Panc1 (cell line): Measurements from ENCODE around the gene MCTP1. TPM values are rescaled to one million over a fixed set of nuclear protein-coding genes. Genes with fewer than 3 reads are reported as not detected.

Experiments used
- ATAC-seq: fragments of 200-7000 bp; cut with Tn5 transposase; 2 replicates; pipeline ENCODE4 v1.9.1; 2020; ENCODE audit warnings: mild to moderate bottlenecking, moderate library complexity
- BruUV-seq: library from RNA; stranded (reverse); fragments of 400-500 nt; replicated peaks from 2 replicates; lab custom pipeline; 2021; lab: Mats Ljungman, UMichigan
- CTCF ChIA-PET: fragments of 300-600 bp; sonication (Branson Sonifier 250); formaldehyde crosslinking; loops from one replicate; lab custom pipeline; 2022; ENCODE audit warnings: antibody characterized with exemption; lab: Charles Lee
- POLR2A ChIA-PET: fragments of 300-600 bp; sonication (Branson Sonifier 250); formaldehyde crosslinking; loops from one replicate; lab custom pipeline; 2022; ENCODE audit warnings: antibody characterized with exemption; lab: Charles Lee
- DNase-seq: peaks from one replicate; pipeline ENCODE4 v3.0.0-alpha.2; 2010; ENCODE audit warnings: low read depth, low spot score
- H3K27ac ChIP-seq: 2 replicates; pipeline ENCODE4 v1.5.1; 2011; ENCODE audit warnings: mild to moderate bottlenecking, low read length, inconsistent platforms
- H3K27me3 ChIP-seq: fragments of 200-500 bp; sonication (Bioruptor generic); 2 replicates; pipeline ENCODE4 v1.6.0; 2014; ENCODE audit warnings: low read length, inconsistent platforms; ENCODE audit not compliant: control insufficient read depth, insufficient read depth
- H3K36me3 ChIP-seq: fragments of 200-500 bp; sonication (Bioruptor generic); 2 replicates; pipeline ENCODE4 v1.5.1; 2014; ENCODE audit warnings: inconsistent platforms, mild to moderate bottlenecking, low read length, moderate library complexity; ENCODE audit not compliant: control insufficient read depth, insufficient read depth
- H3K4me1 ChIP-seq: 2 replicates; pipeline ENCODE4 v1.5.1; 2011; ENCODE audit warnings: inconsistent platforms, mild to moderate bottlenecking, low read length, moderate library complexity; ENCODE audit not compliant: control insufficient read depth, insufficient read depth
- H3K4me3 ChIP-seq, 2 experiments: 2 replicates each; pipeline ENCODE4 v1.5.1; 2011 to 2012; ENCODE audit warnings: low read depth in 2 of 2, low read length in 2 of 2, mild to moderate bottlenecking in 2 of 2, inconsistent platforms in 1 of 2, moderate library complexity in 1 of 2
- H3K9me3 ChIP-seq: fragments of 200-500 bp; sonication (Bioruptor generic); 2 replicates; pipeline ENCODE4 v1.5.1; 2014; ENCODE audit warnings: low read depth, mild to moderate bottlenecking, inconsistent platforms, low read length, moderate library complexity; ENCODE audit not compliant: control insufficient read depth, insufficient read depth
- CTCF ChIP-seq: fragments of 450-650 bp; IDR thresholded peaks from 2 replicates; pipeline ENCODE4 v1.5.1; 2017; ENCODE audit warnings: mild to moderate bottlenecking
- POLR2AphosphoS5 ChIP-seq: IDR thresholded peaks from 2 replicates; pipeline ENCODE4 v1.6.1; 2012; ENCODE audit warnings: mild to moderate bottlenecking, low read depth, low read length, moderate library complexity
- REST ChIP-seq, 2 experiments: IDR thresholded peaks; 2 replicates each; pipeline ENCODE4 v1.6.1; 2011 to 2012; ENCODE audit warnings: low read depth in 2 of 2, control low read depth in 1 of 2, low read length in 1 of 2, mild to moderate bottlenecking in 1 of 2, moderate library complexity in 1 of 2; ENCODE audit not compliant: insufficient read depth in 1 of 2
- SIN3A ChIP-seq: IDR thresholded peaks from 2 replicates; pipeline ENCODE4 v1.6.1; 2012; ENCODE audit warnings: low read depth, mild to moderate bottlenecking, low read length, moderate library complexity, borderline replicate concordance; ENCODE audit not compliant: insufficient read depth
- TCF7L2 ChIP-seq: IDR thresholded peaks from 2 replicates; pipeline ENCODE4 v1.6.1; 2011; ENCODE audit warnings: mild to moderate bottlenecking, low read depth, low read length, inconsistent platforms
- in situ Hi-C: cut with HindIII; loops from 2 replicates; pipeline ENCODE4 v1.10.0; 2016; ENCODE audit warnings: low sequenced_read_pairs, low pct_unique_long_range_greater_than_20kb
- intact Hi-C: fragments of 100-400 bp; cut with micrococcal nuclease; formaldehyde crosslinking; loops from one replicate; pipeline ENCODE4 v1.10.0; 2022; ENCODE audit not compliant: unreplicated experiment
- total RNA-seq: library from RNA; stranded (reverse); gene quantifications from one replicate; pipeline ENCODE4 v1.2.1, GENCODE V29; 2021; ENCODE audit not compliant: unreplicated experiment

Gene MCTP1
- total RNA-seq, 1 experiment from 2014 or later: 39.8 TPM

GRCh38 chr5:95285409-95285755 lies 488 bp upstream of the MCTP1 start:
- H3K36me3 ChIP-seq: no peaks in the 10 kb centered on the region; the same call in 1 of the 2 replicates
- DNase-seq (no peak), ATAC-seq (no peak; the same call in 1 of the 2 replicates)
- no peak overlapping the region for H3K27ac ChIP-seq
- H3K9me3 ChIP-seq: no peaks in the 10 kb centered on the region
- intact Hi-C loops: loop anchor here (10.0 kb wide), 1 partner anchor 189 kb away; no protein-coding TSS in a partner anchor
- POLR2A ChIA-PET: no interaction called here
- H3K4me1 ChIP-seq: peaks cover 4% of the 10 kb centered on the region; the same call in 1 of the 2 replicates
- TF ChIP-seq TCF7L2 (peak; percentile 84), POLR2AphosphoS5 (no peak)
- H3K4me3 ChIP-seq: peak overlapping the region; percentile 46 to 56
- peaks cover 54% of the 10 kb centered on the region for H3K27me3 ChIP-seq
- in situ Hi-C loops: no loop called here
- BruUV-seq: no TSS peak
- CTCF ChIA-PET: no interaction called here

GRCh38 chr5:95283761-95284571 lies 928 bp downstream of the MCTP1 start:
- Histone ChIP-seq H3K4me1 (peaks cover 4% of the 10 kb centered on the region; the same call in 1 of the 2 replicates), H3K27ac (no peak overlapping the region), H3K9me3 (no peaks in the 10 kb centered on the region), H3K27me3 (peaks cover 64% of the 10 kb centered on the region), H3K36me3 (no peaks in the 10 kb centered on the region; the same call in 1 of the 2 replicates), H3K4me3 (peak overlapping the region; percentile 46 to 56)
- intact Hi-C loops (loop anchor here (10.0 kb wide), 1 partner anchor 191 kb away; no protein-coding TSS in a partner anchor), in situ Hi-C loops (no loop called here)
- ChIA-PET POLR2A (interaction anchor here (0.6 kb wide), 2 partner anchors 13 to 655 kb away, joined by 3 to 4 read pairs; no protein-coding TSS in a partner anchor), CTCF (interaction anchor here (0.6 to 1.3 kb wide), 5 partner anchors 22 to 338 kb away, joined by 3 to 7 read pairs (median 4); no protein-coding TSS in a partner anchor)
- BruUV-seq: no TSS peak
- DNase-seq (no peak), ATAC-seq (peak; percentile 75)
- TF ChIP-seq CTCF (peak; percentile 87), SIN3A (no peak), TCF7L2 (no peak), POLR2AphosphoS5 (no peak)

- DNase-seq (no peak), ATAC-seq (no peak)
- peaks cover 4% of the 10 kb centered on the region; the same call in 1 of the 2 replicates for H3K4me1 ChIP-seq
- in situ Hi-C loops: no loop called here
- peaks cover 58% of the 10 kb centered on the region for H3K27me3 ChIP-seq
- H3K36me3 ChIP-seq: no peaks in the 10 kb centered on the region; the same call in 1 of the 2 replicates
- no TSS peak for BruUV-seq
- ChIA-PET POLR2A (no interaction called here), CTCF (no interaction called here)
- no peaks in the 10 kb centered on the region for H3K9me3 ChIP-seq
- TF ChIP-seq SIN3A: no peak
- no peak for TF ChIP-seq POLR2AphosphoS5
- no peak for TF ChIP-seq REST (IDR thresholded peaks at IDR 0.05; ENCODE audit: insufficient read depth in 1 of 2, low read depth in 2 of 2, low read length in 1 of 2)
- TF ChIP-seq TCF7L2: no peak
- no peak for TF ChIP-seq CTCF
- no peak overlapping the region for H3K27ac ChIP-seq
- peak overlapping the region in 1 of 2 experiments; percentile 56; a peak in 1 of 4 replicates for H3K4me3 ChIP-seq
- intact Hi-C loops: loop anchor here (10.0 kb wide), 1 partner anchor 192 kb away; no protein-coding TSS in a partner anchor
Observed at GRCh38 chr5:95283022-95283615, 1.8 kb downstream of the MCTP1 start.
